ENCODE data around the gene TMEM35B. TPM values are rescaled to one million over a fixed set of nuclear protein-coding genes. Genes with fewer than 3 reads are reported as not detected.

Gene TMEM35B
- total and polyA plus RNA-seq, 9 of the 15 experiments (the other 6 are each of a cell fraction or from before 2014, with no cell fraction given) = 11.4 to 142 (median 21.4) TPM

- whole genome bisulfite sequencing (ENCODE audit: insufficient coverage, low coverage, missing lambda C conversion rate) = 14% methylated on average over 8 of the region's 8 CpGs
- TF ChIP-seq SRSF7 (optimal IDR thresholded peaks at IDR 0.05; ENCODE audit: low read depth, low read length) (no peak), PURB (CRISPR knock-in tag; IDR thresholded peaks at IDR 0.05; ENCODE audit: low read depth) (no peak), EP400 (IDR thresholded peaks at IDR 0.05) (no peak), CBFA2T3 (IDR thresholded peaks at IDR 0.05) (no peak), ADNP (tag; IDR thresholded peaks at IDR 0.05) (no peak), ZMIZ1 (IDR thresholded peaks at IDR 0.05; ENCODE audit: low read depth in 2 of 2, low read length in 2 of 2) (no peak), ZFP1 (CRISPR knock-in tag; IDR thresholded peaks at IDR 0.05) (no peak), PRMT5 (CRISPR knock-in tag; IDR thresholded peaks at IDR 0.05) (no peak), THRB (CRISPR knock-in tag; conservative IDR thresholded peaks at IDR 0.05) (no peak), JUNB (CRISPR knock-in tag; conservative IDR thresholded peaks at IDR 0.05) (no peak), ZNF408 (CRISPR knock-in tag; IDR thresholded peaks at IDR 0.05; ENCODE audit: low read depth) (no peak)
- ChIA-PET CTCF (ENCODE audit: low intra/inter-chr PET ratio) (no interaction called here), POLR2A (interaction anchor here (1.0 to 2.6 kb wide), 2 partner anchors 10 to 55 kb away, joined by 4 to 11 read pairs; partner anchors contain the start of gene TMEM35B)
- 0 out of 5 replicates have a peak, but pooled peaks cover 2 to 14% of the 10 kb centered on the region in 2 experiments for H3K27me3 ChIP-seq (ENCODE audit: control insufficient read depth in 2 of 2, insufficient read depth in 2 of 2, low read length in 2 of 2)
- no TSS peak for BruUV-seq (replicated peaks)
- no peaks in the 10 kb centered on the region for H3K9me3 ChIP-seq (replicated peaks; ENCODE audit: control insufficient read depth, insufficient read depth, low read depth, low read length)
- DNase-seq (ENCODE audit: extremely low read depth in 1 of 4, low spot score in 3 of 4) (no peak), FAIRE-seq (no peak), ATAC-seq (0 out of 3 replicates have a peak, but pooled peaks have one; percentile 11)
- in situ Hi-C loops (cut with MboI) = no loop called here
- intact Hi-C loops (cut with micrococcal nuclease) = no loop called here
- H3K79me2 ChIP-seq (ENCODE audit: control insufficient read depth, insufficient read depth, low read length) = no peaks in the 10 kb centered on the region
- no peak overlapping the region for H2AFZ ChIP-seq (ENCODE audit: low read depth, low read length)
- H4K20me1 ChIP-seq (replicated peaks; ENCODE audit: control insufficient read depth, insufficient read depth, low read length) = no peaks in the 10 kb centered on the region
- H3K36me3 ChIP-seq (ENCODE audit: control insufficient read depth, insufficient read depth, low read length) = no peaks in the 10 kb centered on the region
- H3K9me1 ChIP-seq (ENCODE audit: control insufficient read depth, insufficient read depth, low read length) = no peaks in the 10 kb centered on the region
- no peak overlapping the region for H3K4me3 ChIP-seq
- no peak overlapping the region for H3K4me2 ChIP-seq (ENCODE audit: insufficient read depth, low read length)
- H3K9ac ChIP-seq (ENCODE audit: insufficient read depth in 1 of 2, low read depth in 2 of 2, low read length in 2 of 2) = no peak overlapping the region
- H3K27ac ChIP-seq (ENCODE audit: extremely low read depth, low read depth, low read length) = no peak overlapping the region
- peaks cover 0 to 9% of the 10 kb centered on the region in 2 experiments for H3K4me1 ChIP-seq (replicated peaks in 1 of 2; ENCODE audit: control insufficient read depth in 2 of 2, insufficient read depth in 2 of 2, low read length in 2 of 2)
Observed at GRCh38 chr1:34974626-34975025, 10.5 kb downstream of the TMEM35B start.
